ENCODE results near the gene ENOX1.

GRCh38 chr13:43264458-43264857 is 522.3 kb downstream of the ENOX1 start:
- TF ChIP-seq, protein P1, sequence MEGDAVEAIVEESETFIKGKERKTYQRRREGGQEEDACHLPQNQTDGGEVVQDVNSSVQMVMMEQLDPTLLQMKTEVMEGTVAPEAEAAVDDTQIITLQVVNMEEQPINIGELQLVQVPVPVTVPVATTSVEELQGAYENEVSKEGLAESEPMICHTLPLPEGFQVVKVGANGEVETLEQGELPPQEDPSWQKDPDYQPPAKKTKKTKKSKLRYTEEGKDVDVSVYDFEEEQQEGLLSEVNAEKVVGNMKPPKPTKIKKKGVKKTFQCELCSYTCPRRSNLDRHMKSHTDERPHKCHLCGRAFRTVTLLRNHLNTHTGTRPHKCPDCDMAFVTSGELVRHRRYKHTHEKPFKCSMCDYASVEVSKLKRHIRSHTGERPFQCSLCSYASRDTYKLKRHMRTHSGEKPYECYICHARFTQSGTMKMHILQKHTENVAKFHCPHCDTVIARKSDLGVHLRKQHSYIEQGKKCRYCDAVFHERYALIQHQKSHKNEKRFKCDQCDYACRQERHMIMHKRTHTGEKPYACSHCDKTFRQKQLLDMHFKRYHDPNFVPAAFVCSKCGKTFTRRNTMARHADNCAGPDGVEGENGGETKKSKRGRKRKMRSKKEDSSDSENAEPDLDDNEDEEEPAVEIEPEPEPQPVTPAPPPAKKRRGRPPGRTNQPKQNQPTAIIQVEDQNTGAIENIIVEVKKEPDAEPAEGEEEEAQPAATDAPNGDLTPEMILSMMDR (IDR thresholded peaks at IDR 0.05; ENCODE audit: borderline replicate concordance, extremely low read depth, low read length, poor library complexity, severe bottlenecking): no peak
- no peak for TF ChIP-seq EZH2 (IDR thresholded peaks at IDR 0.05; ENCODE audit: borderline replicate concordance, low read depth, low read length, severe bottlenecking)
